ENCODE measurements around the gene ERI2.
A peak's percentile ranks its signal among the peaks of the same experiment; 100 is the strongest.

ERI2 gene, protein sequence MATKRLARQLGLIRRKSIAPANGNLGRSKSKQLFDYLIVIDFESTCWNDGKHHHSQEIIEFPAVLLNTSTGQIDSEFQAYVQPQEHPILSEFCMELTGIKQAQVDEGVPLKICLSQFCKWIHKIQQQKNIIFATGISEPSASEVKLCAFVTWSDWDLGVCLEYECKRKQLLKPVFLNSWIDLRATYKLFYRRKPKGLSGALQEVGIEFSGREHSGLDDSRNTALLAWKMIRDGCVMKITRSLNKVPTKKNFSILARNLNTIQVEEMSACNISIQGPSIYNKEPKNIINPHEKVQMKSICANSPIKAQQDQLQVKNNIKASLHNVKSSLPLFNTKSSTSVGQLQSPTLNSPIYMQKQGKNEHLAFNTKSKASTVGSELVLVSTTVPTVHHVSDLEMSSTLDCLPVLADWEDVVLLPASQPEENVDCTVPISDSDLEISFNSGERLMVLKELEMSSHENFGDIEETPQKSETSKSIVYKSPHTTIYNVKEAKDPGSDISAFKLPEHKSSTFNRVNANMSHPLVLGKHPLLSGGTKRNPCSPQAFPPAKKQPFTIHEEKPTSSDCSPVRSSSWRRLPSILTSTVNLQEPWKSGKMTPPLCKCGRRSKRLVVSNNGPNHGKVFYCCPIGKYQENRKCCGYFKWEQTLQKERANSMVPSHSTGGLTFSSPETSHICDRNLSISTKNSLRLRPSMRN

GRCh38 chr16:20806168-20807050 is at the start of gene ERI2, which contains the start of gene REXO5:
Gene ERI2, minus strand, starts transcription at chr16:20806472. Its CDS starts 42 bp downstream, at chr16:20806430.
Gene REXO5, plus strand, starts transcription at chr16:20806527. Its CDS starts 427 bp downstream, at chr16:20806954.
- DNase-seq: peak; percentile 85 to 87

DNA sequence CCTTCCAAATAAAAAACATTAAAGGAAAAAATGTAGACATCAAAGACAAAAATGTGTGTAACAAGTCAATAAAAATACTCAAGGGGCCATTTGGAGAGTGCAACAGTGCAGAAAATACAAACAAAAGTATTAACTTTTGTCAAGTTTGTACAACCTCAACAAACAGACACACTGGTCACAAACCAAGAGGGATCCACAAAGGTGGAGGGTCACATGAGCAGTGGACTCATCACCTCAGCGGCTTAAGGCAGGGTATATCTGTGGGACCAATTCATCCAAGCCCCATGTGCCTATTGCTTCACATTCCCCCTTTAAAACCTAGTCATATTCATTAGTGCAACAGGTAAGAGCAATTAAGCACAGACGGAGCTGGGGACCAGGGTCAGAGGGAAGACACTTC is 48.7 kb upstream of the ERI2 start:
- no peak for DNase-seq

DNA sequence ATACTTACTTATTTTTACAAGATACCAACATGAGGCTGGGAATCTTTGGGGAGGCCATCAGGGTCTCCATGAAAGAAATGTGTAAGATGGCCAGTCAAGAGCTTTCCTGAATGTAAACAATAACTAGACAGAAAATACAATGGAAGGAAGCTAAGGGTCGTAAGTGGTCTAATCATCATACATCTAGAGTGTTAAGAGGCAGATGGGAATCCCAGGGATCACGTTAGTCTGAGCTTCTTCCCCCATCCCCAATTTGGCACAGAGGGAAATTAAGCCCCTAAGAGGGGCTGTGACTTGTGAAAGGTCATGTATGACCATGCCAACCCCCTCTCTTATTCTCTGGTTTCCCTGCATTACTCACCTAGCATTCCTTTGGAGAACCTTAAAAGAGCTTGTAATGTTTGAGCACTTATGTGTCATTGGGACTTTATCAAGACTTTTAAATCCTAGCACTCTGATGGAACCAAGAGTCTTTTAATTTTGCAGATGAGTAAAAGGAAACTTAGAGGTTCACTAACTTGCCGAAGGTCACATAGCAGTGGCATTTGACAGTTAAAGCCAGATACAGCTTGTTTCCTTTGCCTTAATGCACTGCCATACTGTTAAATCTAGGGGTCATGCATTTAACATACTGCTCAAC is 47.8 kb upstream of the ERI2 start:
- no peak for DNase-seq

DNA sequence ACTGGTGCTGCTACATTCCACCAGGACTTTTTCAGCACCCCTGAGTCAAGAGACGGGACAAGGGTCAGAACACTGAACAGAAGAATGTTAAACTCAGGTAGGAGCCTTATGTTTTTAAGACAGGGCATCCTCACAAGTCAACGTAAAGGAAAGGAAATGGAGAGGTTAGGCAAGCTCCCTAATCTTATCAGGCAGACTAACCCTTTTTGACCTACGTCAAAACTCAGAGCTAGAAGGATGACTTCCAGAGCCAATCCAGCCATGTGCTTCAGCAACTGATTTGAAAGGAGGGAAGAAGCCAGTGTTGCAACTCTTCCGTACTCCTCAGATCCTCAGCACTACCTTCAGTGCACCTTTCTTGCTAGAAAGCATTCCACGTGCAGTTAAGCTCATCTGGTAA is 46.9 kb upstream of the ERI2 start:
- DNase-seq: no peak

GRCh38 chr16:20851601-20852000 is 45.3 kb upstream of the ERI2 start:
- no peak for DNase-seq

DNA sequence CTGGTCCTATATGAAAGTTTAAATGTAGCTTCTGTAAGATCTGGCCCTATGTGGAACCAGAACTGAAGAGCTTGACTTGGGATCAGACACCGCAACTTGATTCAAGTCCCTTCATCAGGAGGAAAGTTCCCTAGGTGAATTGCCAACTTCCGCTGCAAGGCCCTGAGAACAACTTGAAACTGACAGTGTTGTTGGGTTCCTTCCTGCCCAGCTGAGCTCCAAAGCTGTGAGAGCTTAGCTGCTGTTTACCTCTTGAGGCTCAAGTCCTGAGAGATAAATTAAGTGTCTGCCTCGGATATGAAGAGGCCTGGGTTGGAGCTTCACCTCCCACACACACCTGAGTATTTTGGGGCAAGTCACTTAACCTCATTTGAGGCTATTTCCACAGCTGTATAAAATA is 44.7 kb upstream of the ERI2 start:
- no peak for DNase-seq

- DNase-seq: peak; percentile 73 to 81
Observed at GRCh38 chr16:20849589-20850390, 43.5 kb upstream of the ERI2 start.

- no peak for DNase-seq
Observed at GRCh38 chr16:20847550-20847949, 41.3 kb upstream of the ERI2 start.

- no peak for DNase-seq
Observed at GRCh38 chr16:20846551-20846950, 40.3 kb upstream of the ERI2 start.

GRCh38 chr16:20846030-20846429 is 39.8 kb upstream of the ERI2 start:
- no peak for DNase-seq

DNA sequence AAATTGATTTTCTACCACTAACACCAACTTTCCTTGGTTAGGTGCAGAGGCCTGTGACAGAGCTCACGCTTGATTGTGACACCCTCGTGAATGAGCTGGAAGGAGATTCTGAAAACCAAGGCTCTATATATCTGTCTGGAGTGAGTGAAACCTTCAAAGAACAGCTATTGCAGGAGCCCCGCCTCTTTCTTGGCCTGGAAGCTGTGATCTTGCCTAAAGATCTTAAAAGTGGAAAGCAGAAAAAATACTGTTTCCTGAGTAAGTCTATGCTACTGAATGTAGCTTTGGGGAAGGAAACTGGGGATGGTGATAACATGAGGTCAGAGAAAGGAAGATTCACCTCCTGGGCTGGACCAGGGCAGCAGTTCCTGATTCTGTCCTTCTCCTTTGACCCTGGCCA is 38.3 kb upstream of the ERI2 start:
- peak; percentile 14 to 24 for DNase-seq

GRCh38 chr16:20844054-20844453 is 37.8 kb upstream of the ERI2 start:
- DNase-seq: no peak

GRCh38 chr16:20839504-20839903 is 33.2 kb upstream of the ERI2 start:
- no peak for DNase-seq

DNA sequence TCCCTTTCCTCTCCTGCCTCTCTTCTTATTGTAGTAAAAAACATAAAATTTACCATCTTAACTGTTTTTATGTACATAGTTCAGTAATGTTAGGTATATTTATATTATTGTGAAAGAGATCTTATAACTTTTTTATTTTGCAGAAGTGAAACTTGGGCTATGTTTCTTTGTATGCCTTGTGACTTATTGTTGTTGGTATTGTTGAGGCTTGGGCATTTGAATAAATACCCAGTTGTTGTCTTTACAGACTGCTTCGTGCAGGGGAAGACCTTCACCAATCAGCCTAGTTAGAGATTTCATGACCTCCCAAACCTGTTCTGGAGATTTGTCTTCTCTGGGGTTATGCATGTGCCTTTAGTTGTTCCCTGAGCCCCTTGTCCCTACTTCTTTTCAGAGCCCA is 32.0 kb upstream of the ERI2 start:
- DNase-seq: no peak

DNA sequence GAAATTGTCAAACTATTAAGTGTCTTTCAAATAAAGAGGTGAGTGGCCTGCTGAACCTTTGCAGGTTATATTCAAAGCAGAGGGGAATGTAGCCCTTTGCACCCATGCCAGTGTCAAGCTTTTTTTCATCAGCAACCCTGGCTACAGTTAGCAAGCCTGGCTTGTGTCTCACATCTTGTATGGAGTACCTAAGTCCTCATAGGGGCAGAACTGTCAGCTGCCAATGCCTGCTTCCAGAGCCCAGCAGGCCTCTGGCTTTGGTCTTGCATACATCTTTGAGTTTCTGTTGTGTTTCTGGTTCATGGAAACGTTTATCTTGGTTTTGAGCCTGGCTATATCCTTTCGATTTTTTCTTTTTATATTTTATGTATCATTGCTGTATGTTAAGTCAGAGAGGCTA is 26.8 kb upstream of the ERI2 start:
- DNase-seq: no peak

GRCh38 chr16:20830372-20830771 is 24.1 kb upstream of the ERI2 start:
- no peak for DNase-seq

GRCh38 chr16:20829536-20829935 is 23.3 kb upstream of the ERI2 start:
- DNase-seq: no peak

DNA sequence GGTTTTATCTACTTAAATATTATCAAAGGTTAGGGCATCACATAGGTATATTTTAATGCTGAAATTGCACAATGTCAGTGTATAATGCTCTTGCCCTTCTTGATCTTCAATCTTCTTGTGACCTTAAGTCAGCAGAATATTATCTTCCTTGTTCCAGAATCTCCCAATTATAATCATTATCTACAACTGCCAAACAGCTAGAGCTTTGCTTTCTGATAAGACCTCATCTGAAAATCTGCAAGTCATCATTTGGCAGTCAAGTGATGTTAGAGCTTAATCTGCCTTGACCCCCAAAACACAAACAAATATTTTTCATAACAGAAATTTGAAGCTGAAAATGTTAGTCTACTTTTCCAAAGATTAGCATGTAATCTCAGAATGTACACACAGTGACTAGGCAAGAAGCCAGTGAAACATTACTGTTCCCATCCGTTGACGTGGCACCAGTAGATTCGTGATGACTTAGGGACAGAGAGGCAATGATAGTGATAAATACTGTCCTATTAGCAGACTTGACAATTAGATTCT is 19.8 kb upstream of the ERI2 start:
- no peak for DNase-seq

DNA sequence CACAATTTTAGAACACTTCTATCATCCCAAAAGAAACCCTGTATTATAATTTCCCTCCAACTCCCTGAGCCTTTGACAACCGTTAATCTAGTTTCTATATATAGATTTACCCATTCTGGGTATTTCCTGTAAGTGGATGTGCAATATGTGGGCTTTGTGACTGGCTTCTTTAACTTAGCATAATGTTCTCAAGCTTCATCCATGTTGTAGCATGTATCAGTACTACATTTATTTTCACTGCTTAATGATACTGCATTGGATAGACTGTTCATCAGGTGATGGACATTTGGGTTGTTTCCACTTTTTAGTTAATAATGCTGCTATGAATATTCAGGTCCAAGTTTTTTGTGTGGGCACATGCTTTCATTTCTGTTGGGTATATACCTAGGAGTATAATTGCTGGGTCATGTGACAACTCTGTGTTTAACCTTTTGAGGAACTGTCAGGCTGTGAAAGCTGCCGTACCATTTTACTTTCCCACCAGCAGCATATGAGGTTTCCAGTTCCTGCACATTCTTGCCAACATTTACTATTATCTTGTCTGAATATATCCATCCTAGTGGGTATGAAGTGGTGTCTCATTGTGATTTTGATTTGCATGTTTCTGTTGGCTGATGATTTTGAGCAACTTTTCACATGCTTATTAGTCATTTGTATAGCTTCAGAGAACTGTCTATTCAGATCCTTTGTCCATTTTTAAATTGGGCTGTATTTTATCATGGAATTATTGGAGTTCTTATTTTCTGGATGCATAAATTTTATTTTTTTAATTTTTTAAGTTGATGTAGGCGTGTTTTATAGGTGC is 16.5 kb upstream of the ERI2 start:
- DNase-seq: no peak

DNA sequence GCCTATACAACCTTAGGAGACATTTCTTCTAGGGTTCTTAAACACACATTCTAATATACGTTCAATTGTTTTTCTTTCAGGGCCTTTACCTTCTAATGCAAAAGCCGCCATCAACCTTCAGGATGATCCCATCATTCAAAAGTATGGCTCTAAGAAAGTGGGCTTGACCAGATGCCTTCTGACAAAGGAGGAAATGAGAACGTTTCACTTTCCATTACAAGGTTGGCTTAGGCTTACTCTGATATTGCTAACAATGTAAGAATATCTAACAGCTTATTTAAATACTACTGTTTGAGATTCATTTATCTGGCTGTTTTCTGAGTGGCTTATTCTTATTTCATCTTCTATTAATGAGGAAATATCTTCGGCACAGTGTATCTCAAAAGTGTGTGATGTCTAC is 15.4 kb upstream of the ERI2 start:
- no peak for DNase-seq
